ENCODE measurements around the gene HIVEP3. TPM values are rescaled to one million over a fixed set of nuclear protein-coding genes. Genes with fewer than 3 reads are reported as not detected.

HIVEP3 gene
- total RNA-seq, 1 experiment from 2014 or later: 6.0 TPM

- H3K4me1 ChIP-seq (ENCODE audit: control insufficient read depth, insufficient read depth, low read length): peaks cover 11% of the 10 kb centered on the region
- no peak overlapping the region for H3K4me3 ChIP-seq (ENCODE audit: low read depth in 2 of 2, low read length in 2 of 2)
- TF ChIP-seq SIN3A (IDR thresholded peaks at IDR 0.05; ENCODE audit: borderline replicate concordance, insufficient read depth, low read depth, low read length) (no peak), POLR2AphosphoS5 (IDR thresholded peaks at IDR 0.05; ENCODE audit: low read depth, low read length) (no peak), REST (IDR thresholded peaks at IDR 0.05; ENCODE audit: insufficient read depth in 1 of 2, low read depth in 2 of 2, low read length in 1 of 2) (no peak), TCF7L2 (IDR thresholded peaks at IDR 0.05; ENCODE audit: low read depth, low read length) (no peak), CTCF (IDR thresholded peaks at IDR 0.05) (no peak)
- peak overlapping the region; percentile 62 for H3K27ac ChIP-seq (ENCODE audit: low read length)
- POLR2A ChIA-PET: no interaction called here
- H3K27me3 ChIP-seq (ENCODE audit: control insufficient read depth, insufficient read depth, low read length): no peaks in the 10 kb centered on the region
- H3K9me3 ChIP-seq (ENCODE audit: control insufficient read depth, insufficient read depth, low read depth, low read length): no peaks in the 10 kb centered on the region
- no TSS peak for BruUV-seq (replicated peaks)
- in situ Hi-C loops (cut with HindIII; ENCODE audit: low pct_unique_long_range_greater_than_20kb, low sequenced_read_pairs): no loop called here
- H3K36me3 ChIP-seq (ENCODE audit: control insufficient read depth, insufficient read depth, low read length): no peaks in the 10 kb centered on the region
- intact Hi-C loops (cut with micrococcal nuclease; ENCODE audit: unreplicated experiment): no loop called here
- no peak for ATAC-seq
- DNase-seq (ENCODE audit: low read depth, low spot score): no peak
- CTCF ChIA-PET: no interaction called here
Observed at GRCh38 chr1:41883507-41883906, 35.2 kb downstream of the HIVEP3 start.

GRCh38 chr1:41882486-41882885 is 36.2 kb downstream of the HIVEP3 start:
- H3K9me3 ChIP-seq (ENCODE audit: control insufficient read depth, insufficient read depth, low read depth, low read length): no peaks in the 10 kb centered on the region
- no peaks in the 10 kb centered on the region for H3K27me3 ChIP-seq (ENCODE audit: control insufficient read depth, insufficient read depth, low read length)
- DNase-seq (ENCODE audit: low read depth, low spot score) (no peak), ATAC-seq (no peak)
- peak overlapping the region; percentile 62 for H3K27ac ChIP-seq (ENCODE audit: low read length)
- in situ Hi-C loops (cut with HindIII; ENCODE audit: low pct_unique_long_range_greater_than_20kb, low sequenced_read_pairs): no loop called here
- no TSS peak for BruUV-seq (replicated peaks)
- CTCF ChIA-PET: no interaction called here
- intact Hi-C loops (cut with micrococcal nuclease; ENCODE audit: unreplicated experiment): no loop called here
- H3K4me1 ChIP-seq (ENCODE audit: control insufficient read depth, insufficient read depth, low read length): peaks cover 11% of the 10 kb centered on the region
- H3K4me3 ChIP-seq (ENCODE audit: low read depth in 2 of 2, low read length in 2 of 2): no peak overlapping the region
- no peaks in the 10 kb centered on the region for H3K36me3 ChIP-seq (ENCODE audit: control insufficient read depth, insufficient read depth, low read length)
- POLR2A ChIA-PET: no interaction called here
- no peak for TF ChIP-seq CTCF (IDR thresholded peaks at IDR 0.05)
- no peak for TF ChIP-seq TCF7L2 (IDR thresholded peaks at IDR 0.05; ENCODE audit: low read depth, low read length)
- TF ChIP-seq REST (IDR thresholded peaks at IDR 0.05; ENCODE audit: insufficient read depth in 1 of 2, low read depth in 2 of 2, low read length in 1 of 2): no peak
- no peak for TF ChIP-seq POLR2AphosphoS5 (IDR thresholded peaks at IDR 0.05; ENCODE audit: low read depth, low read length)
- TF ChIP-seq SIN3A (IDR thresholded peaks at IDR 0.05; ENCODE audit: borderline replicate concordance, insufficient read depth, low read depth, low read length): no peak

Data from Panc1 (cell line).